GM19397 (cell line): Measurements from ENCODE around the gene REPS2.
"Not testable (repeated sequence)": the region's sequence is repeated elsewhere in the genome, so short reads cannot be mapped to it uniquely, and the experiment has no call there.

Experiments
- ATAC-seq: cut with Tn5 transposase; IDR thresholded peaks from one replicate; pipeline ENCODE4 v1.9.1; 2021; ENCODE audit warnings: mild to moderate bottlenecking, moderate library complexity; ENCODE audit not compliant: unreplicated experiment

Gene REPS2

DNA sequence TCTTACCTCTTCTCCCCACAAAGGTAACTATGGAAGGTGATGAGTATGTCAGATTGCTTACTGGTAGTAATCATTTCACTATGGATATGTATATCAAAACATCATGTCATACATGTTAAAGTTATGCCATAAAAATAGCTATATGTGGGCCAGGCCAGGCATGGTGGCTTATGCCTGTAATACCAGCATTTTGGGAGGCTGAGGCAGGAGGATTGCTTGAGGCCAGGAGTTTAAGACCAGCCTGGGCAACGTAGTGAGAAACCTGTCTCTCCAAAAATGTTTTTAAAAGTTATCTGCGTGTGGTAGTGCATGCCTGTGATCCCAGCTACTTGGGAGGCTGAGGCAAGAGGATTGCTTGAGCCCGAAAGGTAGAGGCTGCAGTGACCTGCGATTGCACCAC is 16.2 kb downstream of the REPS2 start:
- ATAC-seq: not testable (repeated sequence)

DNA sequence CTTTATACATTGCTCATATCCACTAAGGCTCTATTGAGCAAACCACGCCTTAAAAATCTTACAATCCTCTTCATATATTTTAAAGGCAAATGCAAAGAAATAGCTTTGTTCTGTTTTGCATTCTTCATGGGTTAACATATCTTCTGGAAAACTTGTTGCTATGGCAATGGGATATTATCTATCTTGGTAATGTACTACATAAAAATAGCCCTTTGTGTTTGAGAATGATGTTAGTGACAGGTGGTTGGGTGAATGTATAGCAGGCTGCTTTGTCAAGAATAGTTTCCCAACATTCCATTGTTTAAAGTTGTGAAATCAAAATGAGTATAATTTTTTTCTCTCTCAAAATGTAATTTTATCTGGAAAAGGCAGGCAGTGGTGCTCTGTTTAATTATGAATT is 16.8 kb downstream of the REPS2 start:
- no peak for ATAC-seq

DNA sequence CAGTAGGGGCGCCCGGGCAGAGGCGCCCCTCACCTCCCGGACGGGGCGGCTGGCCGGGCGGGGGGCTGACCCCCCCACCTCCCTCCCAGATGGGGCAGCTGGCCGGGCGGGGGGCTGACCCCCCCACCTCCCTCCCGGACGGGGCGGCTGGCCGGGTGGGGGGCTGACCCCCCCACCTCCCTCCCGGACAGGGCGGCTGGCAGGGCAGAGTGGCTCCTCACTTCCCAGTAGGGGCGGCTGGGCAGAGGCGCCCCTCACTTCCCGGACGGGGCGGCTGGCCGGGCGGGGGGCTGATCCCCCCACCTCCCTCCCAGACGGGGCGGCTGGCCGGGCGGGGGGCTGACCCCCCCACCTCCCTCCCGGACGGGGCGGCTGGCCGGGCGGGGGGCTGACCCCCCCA is 18.5 kb downstream of the REPS2 start:
- not testable (repeated sequence) for ATAC-seq

DNA sequence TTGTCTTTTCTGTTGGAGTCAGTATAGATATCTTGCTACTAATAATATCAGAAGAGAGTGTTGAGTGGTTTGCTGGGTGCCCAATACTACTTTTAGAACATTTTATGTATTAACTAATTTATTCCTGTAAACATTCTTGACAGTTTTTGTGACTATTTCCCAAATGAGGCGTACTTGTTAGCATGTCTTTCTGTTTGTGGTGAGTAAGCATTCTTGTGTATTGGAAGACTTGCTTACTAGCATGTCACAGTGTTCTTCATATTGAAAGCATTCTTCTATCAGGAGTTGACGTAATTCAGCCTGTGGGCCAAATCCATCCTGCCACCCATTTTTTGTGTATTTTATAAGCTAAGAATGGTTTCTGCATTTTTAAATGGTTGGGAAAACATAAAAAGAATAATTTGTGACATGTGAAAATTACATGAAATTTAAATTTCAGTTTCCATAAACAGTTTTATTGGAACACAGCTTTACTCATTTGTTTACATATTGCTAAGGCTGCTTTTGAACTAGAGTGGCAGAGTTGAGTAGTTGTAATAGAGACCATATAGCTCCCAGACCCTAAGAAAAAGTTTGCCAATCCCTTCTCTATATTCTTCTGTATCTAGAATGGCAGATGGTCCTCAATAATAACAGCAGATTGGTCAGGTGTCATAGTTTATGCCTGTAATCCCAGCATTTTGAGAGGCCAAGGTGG is 20.4 kb downstream of the REPS2 start:
- ATAC-seq: no peak

DNA sequence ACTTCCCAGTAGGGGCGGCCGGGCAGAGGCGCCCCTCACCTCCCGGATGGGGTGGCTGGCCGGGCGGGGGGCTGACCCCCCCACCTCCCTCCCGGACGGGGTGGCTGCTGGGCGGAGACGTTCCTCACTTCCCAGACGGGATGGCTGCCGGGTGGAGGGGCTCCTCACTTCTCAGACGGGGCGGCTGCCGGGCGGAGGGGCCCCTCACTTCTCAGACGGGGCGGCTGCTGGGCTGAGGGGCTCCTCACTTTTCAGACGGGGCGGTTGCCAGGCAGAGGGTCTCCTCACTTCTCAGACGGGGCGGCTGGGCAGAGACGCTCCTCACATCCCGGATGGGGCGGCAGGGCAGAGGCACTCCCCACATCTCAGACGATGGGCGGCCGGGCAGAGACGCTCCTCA is 22.3 kb downstream of the REPS2 start:
- not testable (repeated sequence) for ATAC-seq

DNA sequence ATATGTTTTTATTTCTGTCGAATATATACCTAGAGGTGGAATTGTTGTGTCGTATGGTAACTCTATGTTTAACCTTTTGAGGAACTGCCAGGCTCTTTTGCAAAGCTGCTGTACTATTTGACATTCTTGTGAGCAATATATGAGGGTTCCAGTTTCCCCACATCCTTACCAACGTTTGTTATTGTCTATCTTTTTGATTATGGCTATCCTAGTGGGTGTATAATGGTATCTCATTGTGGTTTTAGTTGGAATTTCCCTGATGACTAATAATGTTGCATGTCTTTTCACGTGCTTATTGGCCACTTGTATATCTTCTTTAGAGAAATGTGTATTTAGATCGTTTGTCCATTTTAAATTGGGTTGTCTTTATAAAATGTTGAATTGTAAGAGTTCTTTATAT is 24.5 kb downstream of the REPS2 start:
- ATAC-seq: no peak

DNA sequence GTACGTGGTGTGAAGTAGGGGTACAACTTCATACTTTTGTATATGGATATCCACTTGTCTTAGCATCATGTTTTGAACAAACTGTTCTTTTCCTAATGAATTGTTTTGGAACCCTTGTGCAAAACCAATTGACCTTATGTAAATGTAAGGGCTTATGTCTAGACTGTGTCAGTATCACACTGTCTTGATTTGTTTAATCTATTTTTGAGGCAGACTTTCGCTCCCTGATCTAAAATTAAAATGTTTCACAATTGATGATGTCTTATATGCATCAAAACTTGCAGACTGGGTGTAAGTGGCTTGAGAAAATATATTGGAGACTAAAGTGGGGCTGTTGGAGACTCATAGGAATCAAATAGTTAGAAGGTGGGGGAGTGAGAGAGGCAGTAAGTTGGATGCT is 25.2 kb downstream of the REPS2 start:
- no peak for ATAC-seq

DNA sequence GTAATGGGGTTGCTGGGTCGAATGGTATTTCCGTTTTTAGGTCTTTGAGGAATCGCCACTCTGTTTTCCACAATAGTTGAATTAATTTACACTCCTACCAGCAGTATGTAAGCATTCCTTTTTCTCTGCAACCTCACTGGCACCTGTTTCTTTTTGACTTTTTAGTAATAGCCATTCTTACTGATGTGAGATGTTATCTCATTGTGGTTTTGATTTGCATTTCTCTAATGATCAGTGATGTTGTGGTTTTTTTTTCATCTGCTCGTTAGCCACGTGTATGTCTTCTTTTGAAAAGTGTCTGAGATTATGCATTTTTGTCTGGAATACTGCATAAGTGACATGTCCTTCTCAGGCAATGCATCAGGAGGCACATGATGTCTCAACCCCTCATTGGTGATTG is 28.8 kb downstream of the REPS2 start:
- no peak for ATAC-seq

DNA sequence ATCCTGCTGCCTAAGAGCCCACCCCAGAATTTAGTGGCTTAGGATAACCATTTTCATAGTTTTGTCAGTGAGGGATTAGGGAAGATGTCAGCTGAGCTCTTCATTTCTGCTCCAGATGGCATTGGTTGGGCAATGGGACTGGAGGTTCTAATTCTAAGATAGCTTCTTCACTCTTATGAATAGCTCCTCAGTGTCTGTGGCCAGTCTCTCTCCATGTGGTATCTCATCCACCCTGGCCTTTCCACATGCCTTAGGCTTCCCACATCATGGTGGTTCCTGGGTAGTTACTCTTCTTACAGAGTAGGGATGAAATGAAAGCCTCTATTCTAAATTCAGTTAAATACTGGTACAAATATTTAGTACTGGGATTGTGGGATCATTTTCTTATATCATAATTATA is 31.3 kb downstream of the REPS2 start:
- ATAC-seq: no peak

DNA sequence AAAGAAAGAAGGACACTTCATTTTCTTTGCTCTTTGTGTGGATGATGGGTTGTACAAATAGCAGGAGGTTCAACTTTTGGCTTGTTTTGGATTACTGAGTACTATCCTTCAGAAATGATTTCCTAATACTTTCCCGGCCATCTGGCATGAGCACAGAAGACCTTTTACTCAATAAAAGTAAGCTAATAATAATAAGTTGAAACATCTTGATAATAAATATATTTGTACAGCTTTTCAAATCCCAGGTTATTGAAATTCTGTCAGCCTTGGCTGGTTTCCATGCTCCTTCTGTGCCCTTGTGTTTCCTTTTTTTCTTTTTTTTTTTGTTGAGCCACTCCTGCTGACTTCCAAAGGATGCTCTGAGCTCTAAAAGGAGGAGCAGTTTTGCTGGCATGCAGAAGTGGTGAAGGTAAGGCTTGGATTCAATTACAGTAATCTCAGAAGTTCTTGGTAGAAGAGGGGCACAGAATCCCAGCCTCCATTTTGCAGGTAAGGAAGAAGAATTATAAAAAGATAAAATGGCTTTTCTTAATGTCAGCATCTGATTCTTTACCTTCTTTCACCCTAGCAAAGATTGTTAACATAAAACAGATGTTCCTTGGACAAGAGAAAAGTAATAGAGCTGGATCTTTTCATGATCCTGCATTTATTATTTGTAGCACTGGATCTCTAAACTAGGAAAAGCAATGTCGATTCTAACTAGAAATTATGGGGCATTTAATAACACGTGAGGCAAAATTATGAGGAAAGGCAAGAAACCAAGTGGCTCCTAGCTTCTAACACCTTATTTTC is 31.9 kb downstream of the REPS2 start:
- no peak for ATAC-seq

DNA sequence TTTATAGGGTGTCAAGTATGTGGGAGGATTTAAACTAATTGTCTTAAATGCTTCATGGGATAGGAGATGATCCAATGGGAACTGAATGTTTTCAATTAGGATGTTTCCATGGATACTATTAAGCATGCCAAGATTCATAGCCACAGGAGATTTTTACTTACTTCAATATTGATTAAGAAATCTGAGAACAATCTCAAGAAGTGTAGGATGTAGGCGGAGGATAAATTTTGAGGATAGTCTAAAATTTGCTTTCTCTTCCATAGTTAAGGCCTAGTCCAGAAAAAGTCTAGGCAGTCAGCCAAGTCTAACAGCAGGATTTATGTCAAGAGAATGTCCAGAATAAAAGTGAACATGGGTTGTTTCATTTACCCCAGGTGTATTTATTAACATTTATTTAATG is 32.8 kb downstream of the REPS2 start:
- ATAC-seq: no peak

DNA sequence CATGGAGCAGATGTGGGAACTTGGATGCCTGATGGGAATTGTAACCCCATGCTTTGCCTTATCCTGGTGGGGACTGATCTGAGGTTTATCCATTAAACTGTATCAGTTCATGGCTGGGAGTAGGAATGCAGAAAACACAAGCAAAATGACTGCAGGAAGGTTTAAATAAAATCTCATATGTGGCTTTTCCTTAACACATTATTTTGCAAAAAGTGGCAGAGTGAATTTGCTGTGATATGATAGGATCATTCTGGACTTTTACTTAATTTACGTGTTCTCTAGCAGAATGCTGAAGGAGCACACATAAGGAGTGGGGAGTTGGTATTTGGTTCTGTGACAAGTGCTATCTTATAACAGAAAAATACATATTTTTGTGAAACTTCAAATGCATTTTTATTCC is 34.8 kb downstream of the REPS2 start:
- no peak for ATAC-seq

DNA sequence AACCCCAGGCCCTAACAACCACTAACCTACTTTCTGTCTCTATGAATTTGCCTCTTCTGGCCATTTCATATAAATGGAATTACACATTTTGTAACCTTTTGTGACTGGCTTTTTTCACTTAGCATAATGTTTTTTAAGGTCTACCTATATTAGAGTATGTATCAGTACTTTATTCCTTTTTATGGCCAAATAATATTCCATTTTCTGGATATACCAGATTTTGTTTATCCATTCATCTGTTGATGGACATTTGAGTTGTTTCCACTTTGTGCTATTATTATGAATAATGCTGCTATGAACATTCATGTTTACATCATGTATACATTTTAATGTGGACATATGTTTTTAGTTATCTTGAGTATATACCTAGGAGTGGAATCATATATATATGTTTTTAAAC is 35.5 kb downstream of the REPS2 start:
- ATAC-seq: no peak

DNA sequence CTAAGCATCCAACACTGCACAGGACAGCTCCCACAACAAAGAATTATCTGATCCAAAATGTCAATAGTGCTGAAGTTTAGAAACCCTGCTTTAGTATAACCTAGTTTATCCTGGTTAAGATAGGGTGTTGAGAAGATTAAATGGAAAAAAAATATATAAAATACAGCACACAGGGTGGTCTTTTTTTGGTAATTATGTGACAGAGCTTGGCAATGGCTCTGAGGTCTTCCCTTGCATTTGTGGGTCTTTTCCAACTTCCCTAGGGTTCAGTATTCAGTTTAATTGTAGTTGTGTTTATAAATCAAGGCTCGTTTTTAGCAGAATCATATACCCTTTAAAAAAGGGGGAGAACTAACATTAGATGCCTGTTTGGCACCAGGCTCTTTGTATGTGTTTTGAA is 36.6 kb downstream of the REPS2 start:
- ATAC-seq: no peak

DNA sequence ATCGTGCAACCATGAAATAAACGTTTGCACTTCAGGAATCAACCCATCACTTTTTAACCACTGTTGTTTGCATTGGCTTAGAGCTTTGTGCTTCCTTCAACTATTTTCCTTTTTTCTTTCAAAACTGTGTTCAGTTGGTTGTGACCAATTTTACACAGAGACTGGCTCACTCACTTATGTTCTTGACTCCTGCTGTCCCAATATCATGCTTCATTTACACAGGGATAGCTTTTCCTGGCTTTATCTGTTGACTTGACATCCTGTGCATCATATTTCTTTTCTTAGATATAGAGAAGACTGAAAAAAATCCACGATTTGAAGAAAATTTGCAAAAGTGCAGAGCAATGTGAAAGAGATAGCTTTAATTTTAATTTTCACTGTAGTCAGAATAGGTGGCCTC is 38.8 kb downstream of the REPS2 start:
- no peak for ATAC-seq

DNA sequence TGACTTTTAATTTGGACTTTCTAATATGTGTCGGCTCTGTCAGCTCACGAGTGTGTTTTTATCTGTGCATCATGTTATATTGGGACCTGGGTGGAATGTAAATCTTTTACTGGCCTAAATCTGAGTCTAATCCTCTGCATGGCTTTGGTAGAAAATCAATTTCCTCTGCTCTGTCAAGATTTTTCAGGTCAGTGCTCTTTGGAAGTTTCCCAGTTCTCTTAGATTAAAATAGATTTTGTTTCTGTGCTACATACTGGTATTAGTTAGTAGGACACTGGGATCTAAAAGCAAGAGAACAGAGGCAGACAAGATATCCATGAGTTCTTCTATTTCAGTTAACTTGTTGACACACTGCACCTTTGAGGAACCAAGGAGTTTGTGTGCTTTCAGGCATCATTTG is 39.7 kb downstream of the REPS2 start:
- ATAC-seq: no peak

DNA sequence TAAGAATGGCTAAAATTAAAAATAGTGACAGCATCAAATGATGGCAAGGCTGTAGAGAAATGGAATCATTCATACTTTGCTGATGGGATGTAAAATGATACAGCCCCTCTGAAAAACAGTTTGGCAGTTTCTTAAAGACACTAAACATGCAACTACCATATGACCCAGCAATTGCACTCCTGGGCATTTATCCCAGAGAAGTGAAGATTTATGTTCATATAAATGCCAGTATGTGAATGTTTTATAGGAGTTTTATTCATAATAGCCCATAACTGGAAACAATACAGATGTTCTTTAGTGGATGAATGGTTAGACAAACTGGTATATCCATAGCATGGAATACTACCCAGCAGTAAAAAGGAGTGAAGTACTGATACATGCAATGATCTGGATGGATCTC is 43.3 kb downstream of the REPS2 start:
- ATAC-seq: no peak

DNA sequence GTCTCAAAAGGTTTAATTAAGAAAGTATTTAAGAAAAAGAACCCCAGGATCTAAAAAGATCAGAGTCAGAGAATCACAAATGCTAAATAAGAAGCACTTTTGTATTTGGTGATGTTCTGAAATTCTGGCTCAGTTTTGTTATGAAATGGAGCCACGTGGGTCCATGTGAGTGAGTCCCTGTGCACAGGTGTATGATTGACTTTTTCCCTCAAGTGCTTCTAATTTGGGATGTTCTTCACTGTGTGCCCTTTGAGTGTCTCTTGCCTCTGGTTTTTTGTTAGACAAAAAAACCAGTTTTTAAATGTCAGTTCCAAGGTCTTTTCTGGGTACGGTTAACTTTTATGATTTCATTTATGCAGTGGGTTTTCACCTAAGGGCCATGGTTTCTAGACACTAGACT is 44.4 kb downstream of the REPS2 start:
- ATAC-seq: no peak

DNA sequence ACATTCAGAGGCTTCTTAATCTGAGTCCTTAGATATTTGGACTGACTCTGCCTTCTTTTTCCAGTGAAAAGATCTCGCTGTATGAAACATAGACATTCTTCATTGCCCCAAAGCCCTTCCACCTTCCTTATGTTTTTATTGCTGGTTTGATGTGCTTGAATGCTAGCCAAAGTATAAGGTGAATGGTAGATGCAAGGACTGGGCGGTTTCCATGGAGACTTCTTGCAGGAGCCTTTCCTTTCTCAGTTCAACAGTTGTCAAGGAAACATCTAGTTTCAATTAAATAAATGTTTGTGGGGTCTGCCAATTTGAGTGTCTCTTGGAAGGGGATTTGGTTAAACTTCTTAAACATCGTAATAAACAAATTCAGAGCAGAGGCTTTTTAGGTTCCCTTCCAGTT is 46.0 kb downstream of the REPS2 start:
- no peak for ATAC-seq

DNA sequence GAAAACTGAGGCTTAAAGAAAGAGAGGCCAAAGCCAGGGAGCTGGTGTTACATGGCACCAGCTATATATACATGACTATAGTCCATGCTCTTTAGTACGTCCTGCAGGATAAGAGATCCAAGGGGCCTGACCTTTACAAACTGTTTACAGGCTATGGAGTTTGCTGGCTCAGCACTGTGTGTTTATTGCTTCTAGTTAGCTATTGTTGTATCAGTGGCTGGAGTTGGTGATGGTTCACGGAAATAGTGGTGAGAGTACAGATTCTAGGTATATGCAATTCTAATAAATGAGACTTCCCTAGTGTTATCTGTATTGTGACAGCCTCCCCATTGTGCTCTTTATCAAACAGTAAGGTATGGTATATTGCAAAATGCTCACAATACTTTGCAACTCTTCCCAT is 46.5 kb downstream of the REPS2 start:
- no peak for ATAC-seq

DNA sequence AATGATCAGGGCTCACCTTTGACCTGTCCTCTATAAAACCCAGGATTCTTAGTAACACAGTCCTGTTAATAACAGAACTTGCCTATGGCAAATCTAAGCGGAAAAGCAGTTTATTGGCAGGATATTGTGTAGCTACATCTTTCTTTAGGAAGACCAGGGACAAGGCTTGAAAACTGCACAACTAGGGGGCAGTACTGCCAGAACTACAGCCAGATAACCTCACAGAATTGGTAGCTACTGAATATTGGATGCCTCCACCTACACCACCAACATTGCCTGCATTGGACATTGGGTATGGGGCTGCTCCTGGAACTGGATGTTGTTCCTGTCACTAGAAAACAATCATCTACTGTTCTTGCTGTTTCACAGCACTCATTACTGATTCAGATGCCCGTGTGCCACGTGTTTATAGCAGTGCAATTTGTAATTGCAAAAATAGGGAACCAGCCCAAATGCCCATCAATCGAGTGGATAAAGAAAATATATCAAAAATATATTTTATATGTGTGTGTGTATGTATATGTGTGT is 47.4 kb downstream of the REPS2 start:
- ATAC-seq: no peak

DNA sequence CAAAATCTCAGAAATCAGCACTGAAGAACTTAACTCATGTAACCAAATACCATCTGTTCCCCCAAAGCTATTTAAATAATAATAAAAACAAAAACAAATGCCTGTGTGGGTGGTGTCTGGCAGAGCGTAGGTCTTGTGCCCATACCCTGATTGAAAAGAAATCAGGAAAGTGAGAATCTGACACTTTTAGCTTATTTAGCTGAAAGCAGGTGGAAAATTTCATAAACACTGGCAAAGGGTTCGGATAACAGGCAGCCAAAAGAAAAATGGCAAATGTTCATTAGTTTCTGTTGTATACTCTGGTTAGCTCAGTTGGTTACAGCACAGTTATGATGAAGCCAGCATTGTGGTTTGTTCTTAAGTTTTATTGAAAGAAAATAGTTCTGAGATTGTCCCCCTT is 48.3 kb downstream of the REPS2 start:
- no peak for ATAC-seq
